Activated CD4-positive, alpha-beta T cell treated with anti-CD3 and anti-CD28 coated beads, Interleukin-2, amount 10 ng/mL, durations not matched to agents 7 days and 5 days (primary cell): Measurements from ENCODE around the gene ARL6IP1. TPM values are rescaled to one million over a fixed set of nuclear protein-coding genes. Genes with fewer than 3 reads are reported as not detected.
A peak's percentile ranks its signal among the peaks of the same experiment; 100 is the strongest.

Experiments
- CTCF ChIA-PET: fragments of 350-600 bp; sonication (Branson Sonifier 250); formaldehyde crosslinking; loops from one replicate; lab custom pipeline; 2021; ENCODE audit warnings: antibody characterized with exemption; lab: Charles Lee
- POLR2A ChIA-PET: fragments of 350-600 bp; sonication (Branson Sonifier 250); formaldehyde crosslinking; loops from one replicate; lab custom pipeline; 2021; ENCODE audit warnings: antibody characterized with exemption; lab: Charles Lee
- DNase-seq: peaks from one replicate; pipeline ENCODE4 v3.0.0-alpha.2; 2020
- H3K27ac Mint-ChIP-seq: one replicate; pipeline ENCODE4 v1.8.0; 2021; ENCODE audit warnings: mild to moderate bottlenecking, moderate library complexity, mixed read lengths
- H3K27me3 Mint-ChIP-seq: one replicate; pipeline ENCODE4 v1.8.0; 2021; ENCODE audit warnings: mixed read lengths
- H3K36me3 Mint-ChIP-seq: one replicate; pipeline ENCODE4 v1.8.0; 2021; ENCODE audit warnings: low read depth, mixed read lengths
- H3K4me1 Mint-ChIP-seq: one replicate; pipeline ENCODE4 v1.8.0; 2021; ENCODE audit warnings: mixed read lengths
- H3K4me3 Mint-ChIP-seq: one replicate; pipeline ENCODE4 v1.8.0; 2021; ENCODE audit warnings: mild to moderate bottlenecking, moderate library complexity, mixed read lengths
- H3K9me3 Mint-ChIP-seq: one replicate; pipeline ENCODE4 v1.8.0; 2021; ENCODE audit warnings: mixed read lengths
- total RNA-seq, 2 experiments: library from RNA; stranded (reverse); gene quantifications; one replicate each; pipeline ENCODE4 v1.2.3, GENCODE V29; 2021

ARL6IP1 gene
- total RNA-seq, 2 experiments from 2014 or later, result 276 to 321 TPM

DNA sequence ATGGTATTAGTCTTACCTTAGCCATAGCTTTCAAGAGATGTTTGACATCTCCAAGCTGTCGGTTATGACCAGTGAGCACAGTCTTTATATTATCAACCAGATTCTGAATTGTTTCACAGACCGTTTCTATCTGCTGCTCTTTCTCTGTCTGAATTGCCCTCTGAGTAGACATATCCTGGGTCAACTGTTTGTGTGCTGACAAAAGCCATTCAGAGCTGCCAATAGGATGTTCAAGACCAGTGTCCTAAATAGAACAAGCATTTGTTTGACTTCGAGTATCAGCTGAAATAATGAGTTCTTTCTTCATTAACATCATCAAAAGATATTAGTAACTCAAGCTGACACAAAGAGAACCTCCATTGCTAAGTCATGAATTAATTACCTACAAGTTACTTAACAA is 14.9 kb upstream of the ARL6IP1 start:
- POLR2A ChIA-PET, result no interaction called here
- H3K9me3 Mint-ChIP-seq, result no peaks in the 10 kb centered on the region
- H3K36me3 Mint-ChIP-seq, result peaks cover 59% of the 10 kb centered on the region
- no peak overlapping the region for H3K27ac Mint-ChIP-seq
- CTCF ChIA-PET, result interaction anchor here (0.9 to 3.7 kb wide), 6 partner anchors 9 to 26 kb away, joined by 3 to 31 read pairs (median 5); partner anchors contain the start of genes ARL6IP1 and RPS15A
- DNase-seq, result no peak
- H3K27me3 Mint-ChIP-seq, result no peaks in the 10 kb centered on the region
- H3K4me3 Mint-ChIP-seq, result no peak overlapping the region
- peaks cover 13% of the 10 kb centered on the region for H3K4me1 Mint-ChIP-seq

- Mint-ChIP-seq H3K36me3 (peaks cover 70% of the 10 kb centered on the region), H3K4me1 (no peaks in the 10 kb centered on the region), H3K4me3 (no peak overlapping the region), H3K27ac (no peak overlapping the region), H3K9me3 (no peaks in the 10 kb centered on the region), H3K27me3 (no peaks in the 10 kb centered on the region)
- no peak for DNase-seq
- ChIA-PET CTCF (no interaction called here), POLR2A (no interaction called here)
These were observed 10.6 kb upstream of the ARL6IP1 start for GRCh38 chr16:18811925-18812324.

DNA sequence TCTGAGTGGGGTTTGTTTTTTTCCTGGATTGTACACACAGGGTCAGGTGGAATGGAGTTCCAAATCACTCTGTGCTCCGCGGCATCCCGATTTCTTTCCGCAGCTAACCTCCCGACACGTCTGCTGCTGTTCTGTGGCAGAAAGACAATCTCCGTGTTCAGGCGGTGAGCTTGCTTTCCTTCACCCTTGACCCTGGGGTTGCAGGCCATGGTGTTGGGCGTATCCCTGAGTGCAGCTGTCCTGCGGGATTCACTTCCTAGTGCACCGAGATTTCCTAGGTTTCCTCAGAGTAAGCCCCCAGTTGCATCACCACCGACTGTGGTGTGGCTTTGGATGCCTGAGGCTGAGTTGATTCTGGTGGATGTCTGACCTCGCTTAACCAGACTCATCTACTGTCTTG is 7.8 kb upstream of the ARL6IP1 start:
- CTCF ChIA-PET, result interaction anchor here (1.1 to 1.4 kb wide), 2 partner anchors 19 to 37 kb away, joined by 3 read pairs; no protein-coding TSS in a partner anchor

DNA sequence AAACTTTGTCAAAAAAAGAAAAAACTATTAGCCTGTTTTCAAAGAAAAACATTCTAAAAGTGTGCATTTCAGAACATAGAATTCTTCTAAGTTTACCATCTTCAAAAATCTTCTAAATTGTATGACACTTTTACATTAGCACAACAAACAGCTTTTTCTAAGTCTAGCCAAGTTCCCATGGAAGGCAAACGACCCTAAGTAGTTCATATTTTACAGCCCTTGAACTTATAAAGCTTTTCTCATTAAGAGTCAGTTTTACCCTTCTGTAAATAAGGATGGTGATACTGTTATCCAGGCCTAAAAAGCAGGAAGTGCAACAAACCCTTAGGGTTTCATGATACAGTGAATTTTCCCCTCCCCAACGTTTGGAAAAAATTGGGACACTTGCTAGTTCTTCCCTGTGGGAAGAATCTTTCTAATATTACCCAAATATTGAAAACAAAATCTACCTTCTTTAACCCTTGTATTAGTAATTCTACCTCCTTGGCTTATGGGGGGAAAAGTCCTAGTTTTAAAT is 4.0 kb upstream of the ARL6IP1 start:
- no peak for DNase-seq
- peaks cover 49% of the 10 kb centered on the region for H3K4me1 Mint-ChIP-seq
- no peak overlapping the region for H3K4me3 Mint-ChIP-seq
- H3K27ac Mint-ChIP-seq, result peak overlapping the region; percentile 88
- POLR2A ChIA-PET, result no interaction called here
- H3K9me3 Mint-ChIP-seq, result no peaks in the 10 kb centered on the region
- CTCF ChIA-PET, result interaction anchor here (0.8 to 1.3 kb wide), 5 partner anchors 10 to 38 kb away, joined by 3 to 4 read pairs (median 3); partner anchors contain the start of gene RPS15A
- H3K27me3 Mint-ChIP-seq, result no peaks in the 10 kb centered on the region
- peaks cover 63% of the 10 kb centered on the region for H3K36me3 Mint-ChIP-seq

More for the DNA sequence above, 7.8 kb upstream of the ARL6IP1 start:
- Mint-ChIP-seq H3K27me3 (no peaks in the 10 kb centered on the region), H3K4me1 (peaks cover 27% of the 10 kb centered on the region), H3K9me3 (no peaks in the 10 kb centered on the region), H3K4me3 (no peak overlapping the region), H3K36me3 (peaks cover 68% of the 10 kb centered on the region), H3K27ac (no peak overlapping the region)
- POLR2A ChIA-PET, result no interaction called here
- no peak for DNase-seq

DNA sequence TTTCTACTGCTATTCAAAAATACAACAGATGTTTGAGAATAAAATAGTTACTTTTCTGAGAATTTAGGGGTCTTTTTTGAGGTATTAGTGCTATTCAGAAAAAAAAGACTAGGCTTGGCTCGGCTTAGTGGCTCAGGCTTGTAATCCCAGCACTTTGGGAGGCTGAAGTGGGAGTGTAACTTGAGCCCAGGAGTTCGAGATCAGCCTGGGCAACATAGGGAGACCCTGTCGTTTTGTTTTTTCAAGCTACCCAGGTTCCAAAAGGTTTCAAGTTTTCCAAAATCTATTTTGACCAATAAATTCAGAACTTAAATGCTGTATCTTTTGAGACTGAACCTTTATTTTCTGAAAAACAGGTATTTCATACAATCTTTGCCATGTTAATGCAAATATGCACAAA is 3.2 kb upstream of the ARL6IP1 start:
- Mint-ChIP-seq H3K27ac (peak overlapping the region; percentile 88), H3K36me3 (peaks cover 63% of the 10 kb centered on the region), H3K27me3 (no peaks in the 10 kb centered on the region), H3K9me3 (no peaks in the 10 kb centered on the region), H3K4me1 (peaks cover 56% of the 10 kb centered on the region), H3K4me3 (peak overlapping the region; percentile 5)
- DNase-seq, result no peak
- ChIA-PET CTCF (interaction anchor here (1.0 to 7.2 kb wide), 6 partner anchors 9 to 39 kb away, joined by 3 to 86 read pairs (median 4); partner anchors contain the start of gene RPS15A), POLR2A (interaction anchor here (0.6 to 1.7 kb wide), 3 partner anchors 15 to 94 kb away, joined by 4 to 7 read pairs (median 7); partner anchors contain the start of gene RPS15A)

DNA sequence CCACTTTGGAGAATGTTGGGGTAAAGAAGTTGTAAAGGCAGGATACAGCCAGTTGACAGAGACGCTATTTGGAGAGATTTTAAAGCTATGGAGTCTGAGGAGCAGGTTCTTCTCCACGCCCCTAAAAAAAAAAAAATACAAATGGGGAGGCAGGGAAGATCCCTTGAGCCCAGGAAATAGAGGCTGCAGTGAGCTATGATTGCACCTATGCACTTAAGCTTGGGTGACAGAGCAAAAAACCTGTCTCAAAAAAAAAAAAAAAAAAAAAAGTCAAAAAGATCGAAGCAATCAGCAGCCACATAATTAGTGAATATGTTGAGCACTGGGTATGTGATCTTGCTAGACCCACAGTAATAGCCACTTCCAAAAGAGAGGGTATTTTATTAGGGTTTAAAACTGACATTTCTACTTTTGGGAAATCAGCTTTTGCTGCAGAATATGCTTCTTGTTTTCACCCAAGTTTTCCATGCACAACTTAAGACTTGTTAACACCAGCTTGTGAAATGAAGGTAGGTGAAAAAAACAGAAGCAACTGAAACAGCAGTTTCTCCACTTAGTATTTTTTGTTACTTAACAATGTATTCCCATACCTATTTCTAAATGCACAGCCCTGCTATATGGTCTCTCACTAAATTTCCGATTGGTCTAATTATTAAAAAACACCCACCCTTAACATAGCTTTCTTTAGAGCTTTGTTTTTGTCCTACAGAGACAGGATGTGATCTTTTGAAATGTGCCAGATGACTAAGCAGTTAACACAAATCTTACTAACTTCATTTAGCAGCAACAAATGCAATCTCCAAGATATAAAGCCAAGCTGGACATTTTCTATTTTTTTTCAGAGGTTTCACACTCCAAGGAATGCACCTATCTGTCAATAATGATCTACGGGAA is 2.5 kb upstream of the ARL6IP1 start:
- no peaks in the 10 kb centered on the region for H3K9me3 Mint-ChIP-seq
- H3K27ac Mint-ChIP-seq, result peak overlapping the region; percentile 88
- peaks cover 58% of the 10 kb centered on the region for H3K36me3 Mint-ChIP-seq
- ChIA-PET POLR2A (interaction anchor here (0.6 to 1.7 kb wide), 3 partner anchors 14 to 94 kb away, joined by 4 to 7 read pairs (median 7); partner anchors contain the start of gene RPS15A), CTCF (interaction anchor here (0.6 to 7.2 kb wide), 7 partner anchors 13 to 154 kb away, joined by 3 to 86 read pairs (median 3); partner anchors contain the start of gene RPS15A)
- H3K27me3 Mint-ChIP-seq, result no peaks in the 10 kb centered on the region
- no peak for DNase-seq
- H3K4me3 Mint-ChIP-seq, result peak overlapping the region; percentile 26
- peaks cover 62% of the 10 kb centered on the region for H3K4me1 Mint-ChIP-seq

DNA sequence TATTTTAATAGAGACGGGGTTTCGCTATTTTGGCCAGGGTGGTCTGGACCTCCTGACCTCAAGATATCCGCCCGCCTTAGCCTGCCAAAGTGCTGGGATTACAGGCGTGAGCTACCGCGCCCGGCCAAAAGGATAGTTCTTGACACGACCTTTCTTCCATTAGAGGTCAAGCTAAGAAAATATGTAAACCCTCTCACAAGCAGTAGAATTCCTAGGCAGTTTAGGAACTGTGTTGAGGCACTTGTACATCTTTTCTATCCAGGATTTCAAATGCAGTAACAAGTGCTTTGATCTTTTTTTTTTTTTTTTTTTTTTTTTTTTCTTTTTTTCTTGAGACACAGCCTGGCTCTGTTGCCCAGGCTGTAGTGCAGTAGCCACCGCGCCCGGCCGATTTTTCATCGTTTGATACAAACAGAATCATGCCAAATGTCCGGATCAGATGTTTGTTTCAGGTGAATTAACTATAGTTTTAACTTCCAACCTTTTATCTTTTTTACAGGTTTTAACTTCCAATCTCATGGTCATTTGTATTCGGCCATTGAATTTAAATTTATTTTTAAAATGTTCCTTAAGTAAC is 1.5 kb upstream of the ARL6IP1 start:
- POLR2A ChIA-PET, result interaction anchor here (1.7 kb wide), 1 partner anchor 14 kb away, joined by 4 read pairs; no protein-coding TSS in a partner anchor
- no peak for DNase-seq
- H3K9me3 Mint-ChIP-seq, result no peaks in the 10 kb centered on the region
- CTCF ChIA-PET, result interaction anchor here (0.6 to 7.2 kb wide), 10 partner anchors 13 to 162 kb away, joined by 3 to 86 read pairs (median 8); partner anchors contain the start of gene RPS15A
- H3K27me3 Mint-ChIP-seq, result no peaks in the 10 kb centered on the region
- peak overlapping the region; percentile 99 for H3K4me3 Mint-ChIP-seq
- peaks cover 70% of the 10 kb centered on the region for H3K4me1 Mint-ChIP-seq
- H3K36me3 Mint-ChIP-seq, result peaks cover 59% of the 10 kb centered on the region
- peak overlapping the region; percentile 98 for H3K27ac Mint-ChIP-seq

- DNase-seq, result peak; percentile 18
- no peaks in the 10 kb centered on the region for H3K9me3 Mint-ChIP-seq
- H3K36me3 Mint-ChIP-seq, result peaks cover 55% of the 10 kb centered on the region
- peak overlapping the region; percentile 98 for H3K27ac Mint-ChIP-seq
- peaks cover 72% of the 10 kb centered on the region for H3K4me1 Mint-ChIP-seq
- CTCF ChIA-PET, result interaction anchor here (0.5 to 7.2 kb wide), 7 partner anchors 11 to 1567 kb away, joined by 4 to 86 read pairs (median 11); partner anchors contain the start of gene RPS15A
- POLR2A ChIA-PET, result no interaction called here
- no peaks in the 10 kb centered on the region for H3K27me3 Mint-ChIP-seq
- H3K4me3 Mint-ChIP-seq, result peak overlapping the region; percentile 99
These were observed 589 bp downstream of the ARL6IP1 start for GRCh38 chr16:18800775-18801144.

DNA sequence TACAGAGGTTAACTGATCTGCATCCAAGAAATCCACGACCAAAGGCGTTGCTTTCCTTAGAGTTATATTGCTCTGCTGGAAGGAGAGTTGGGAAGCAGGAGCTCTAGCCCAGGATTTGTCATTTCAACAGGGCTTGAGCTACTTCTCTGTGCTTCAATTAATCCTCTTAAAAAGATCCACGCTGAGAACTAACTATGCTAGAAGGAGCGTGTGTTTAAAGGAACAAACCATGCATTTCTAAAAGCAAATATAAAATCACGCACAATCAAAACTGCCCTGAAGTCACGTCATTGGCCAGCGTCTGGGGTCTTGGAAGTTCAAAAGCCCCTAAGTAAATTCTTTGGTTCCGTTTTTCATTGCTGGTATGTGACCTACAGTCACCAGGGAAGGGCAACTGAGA is 1.1 kb downstream of the ARL6IP1 start:
- no peak for DNase-seq
- H3K27ac Mint-ChIP-seq, result peak overlapping the region; percentile 98
- H3K9me3 Mint-ChIP-seq, result no peaks in the 10 kb centered on the region
- H3K27me3 Mint-ChIP-seq, result no peaks in the 10 kb centered on the region
- peak overlapping the region; percentile 99 for H3K4me3 Mint-ChIP-seq
- peaks cover 57% of the 10 kb centered on the region for H3K36me3 Mint-ChIP-seq
- ChIA-PET CTCF (interaction anchor here (2.4 to 7.2 kb wide), 3 partner anchors 10 to 47 kb away, joined by 11 to 86 read pairs (median 13); partner anchors contain the start of gene RPS15A), POLR2A (no interaction called here)
- peaks cover 69% of the 10 kb centered on the region for H3K4me1 Mint-ChIP-seq

DNA sequence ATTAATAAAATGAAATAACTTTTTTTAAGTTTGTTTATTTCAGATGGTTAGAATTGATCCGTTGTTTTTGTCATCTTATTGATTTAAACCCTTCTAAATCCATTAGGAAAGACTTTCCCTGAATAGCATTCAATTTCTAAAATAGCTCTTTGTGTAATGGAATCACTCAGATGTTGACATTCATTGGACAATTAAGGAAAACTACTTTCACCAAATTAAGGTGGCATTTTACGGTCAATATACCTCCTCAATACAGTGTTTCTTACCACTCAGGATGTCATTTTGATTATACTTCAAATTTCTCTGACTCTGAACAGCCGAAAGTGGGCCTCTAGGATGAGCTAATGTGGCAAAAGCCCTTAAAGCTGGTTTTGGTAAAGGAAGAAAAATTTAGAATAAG is 1.8 kb downstream of the ARL6IP1 start:
- peaks cover 60% of the 10 kb centered on the region for H3K36me3 Mint-ChIP-seq
- H3K4me1 Mint-ChIP-seq, result peaks cover 61% of the 10 kb centered on the region
- peak overlapping the region; percentile 99 for H3K4me3 Mint-ChIP-seq
- DNase-seq, result no peak
- H3K9me3 Mint-ChIP-seq, result no peaks in the 10 kb centered on the region
- ChIA-PET CTCF (interaction anchor here (1.4 to 7.2 kb wide), 2 partner anchors 9 to 66 kb away, joined by 3 to 86 read pairs; partner anchors contain the start of gene RPS15A), POLR2A (no interaction called here)
- no peaks in the 10 kb centered on the region for H3K27me3 Mint-ChIP-seq
- H3K27ac Mint-ChIP-seq, result peak overlapping the region; percentile 98

DNA sequence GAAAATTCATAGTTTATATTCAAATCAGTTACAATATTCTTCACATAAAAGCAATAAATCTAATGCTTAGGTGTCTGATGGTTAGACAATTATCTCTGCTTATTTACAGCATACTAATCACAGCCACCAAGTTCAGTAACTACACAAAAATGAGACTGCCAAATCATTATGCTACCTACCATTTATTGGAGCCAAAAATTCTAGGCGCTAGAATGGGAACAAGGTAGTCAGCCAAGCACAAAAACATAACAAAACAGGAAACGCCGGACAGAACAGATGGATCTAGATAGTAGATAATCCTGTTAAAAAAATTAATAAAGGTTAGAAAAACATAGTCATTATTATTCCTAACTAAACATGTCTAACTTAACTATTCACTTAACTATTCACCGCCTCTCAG is 3.6 kb downstream of the ARL6IP1 start:
- H3K27me3 Mint-ChIP-seq, result no peaks in the 10 kb centered on the region
- H3K4me3 Mint-ChIP-seq, result no peak overlapping the region
- DNase-seq, result no peak
- no peak overlapping the region for H3K27ac Mint-ChIP-seq
- H3K4me1 Mint-ChIP-seq, result peaks cover 52% of the 10 kb centered on the region
- ChIA-PET CTCF (interaction anchor here (7.2 kb wide), 1 partner anchor 8 kb away, joined by 86 read pairs; the partner anchor contains the start of gene RPS15A), POLR2A (no interaction called here)
- no peaks in the 10 kb centered on the region for H3K9me3 Mint-ChIP-seq
- H3K36me3 Mint-ChIP-seq, result peaks cover 66% of the 10 kb centered on the region

DNA sequence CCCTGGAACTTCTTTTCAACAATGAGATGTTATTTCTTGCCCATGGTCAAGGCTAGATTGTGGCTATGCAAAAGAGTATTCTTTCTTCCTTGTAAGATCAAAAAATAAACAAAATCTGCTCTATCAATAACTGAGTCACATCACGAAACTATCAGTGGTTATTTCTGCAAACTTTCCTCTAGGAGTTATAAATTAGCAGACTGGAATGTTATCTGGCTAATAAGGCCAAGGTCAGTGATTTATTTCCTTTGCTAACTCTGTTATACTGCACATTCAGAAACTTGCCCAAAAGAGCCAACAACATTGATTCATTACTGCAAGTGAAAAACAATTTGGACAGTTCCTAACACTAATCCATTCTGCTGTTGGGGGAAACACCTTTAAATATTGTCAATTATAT is 5.0 kb downstream of the ARL6IP1 start:
- peak overlapping the region; percentile 50 for H3K27ac Mint-ChIP-seq
- H3K4me1 Mint-ChIP-seq, result peaks cover 52% of the 10 kb centered on the region
- ChIA-PET POLR2A (no interaction called here), CTCF (no interaction called here)
- peaks cover 76% of the 10 kb centered on the region for H3K36me3 Mint-ChIP-seq
- no peak overlapping the region for H3K4me3 Mint-ChIP-seq
- no peaks in the 10 kb centered on the region for H3K27me3 Mint-ChIP-seq
- no peak for DNase-seq
- H3K9me3 Mint-ChIP-seq, result no peaks in the 10 kb centered on the region
